ENCODE data around the gene MRPS30.

DNA sequence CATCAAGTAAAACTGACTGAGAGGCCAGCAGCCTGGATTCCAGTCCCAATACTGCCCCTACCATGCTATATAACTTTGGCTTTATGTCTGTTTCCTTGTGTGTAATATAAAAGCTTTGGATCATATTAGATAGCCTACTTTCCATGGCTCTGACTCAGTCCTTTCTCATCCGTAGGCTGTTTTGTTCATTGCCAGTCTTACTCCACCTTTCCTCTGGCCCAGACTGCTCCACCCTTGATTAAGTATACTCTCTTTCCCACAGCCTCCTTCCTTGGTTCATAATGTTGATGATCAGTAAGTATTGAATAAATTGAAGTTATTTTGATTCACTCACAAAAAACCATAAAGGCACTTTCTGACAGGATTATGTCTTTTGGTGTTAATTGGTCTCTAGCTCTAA lies 1.5 kb upstream of the MRPS30 start:
- TF ChIP-seq, protein P1, sequence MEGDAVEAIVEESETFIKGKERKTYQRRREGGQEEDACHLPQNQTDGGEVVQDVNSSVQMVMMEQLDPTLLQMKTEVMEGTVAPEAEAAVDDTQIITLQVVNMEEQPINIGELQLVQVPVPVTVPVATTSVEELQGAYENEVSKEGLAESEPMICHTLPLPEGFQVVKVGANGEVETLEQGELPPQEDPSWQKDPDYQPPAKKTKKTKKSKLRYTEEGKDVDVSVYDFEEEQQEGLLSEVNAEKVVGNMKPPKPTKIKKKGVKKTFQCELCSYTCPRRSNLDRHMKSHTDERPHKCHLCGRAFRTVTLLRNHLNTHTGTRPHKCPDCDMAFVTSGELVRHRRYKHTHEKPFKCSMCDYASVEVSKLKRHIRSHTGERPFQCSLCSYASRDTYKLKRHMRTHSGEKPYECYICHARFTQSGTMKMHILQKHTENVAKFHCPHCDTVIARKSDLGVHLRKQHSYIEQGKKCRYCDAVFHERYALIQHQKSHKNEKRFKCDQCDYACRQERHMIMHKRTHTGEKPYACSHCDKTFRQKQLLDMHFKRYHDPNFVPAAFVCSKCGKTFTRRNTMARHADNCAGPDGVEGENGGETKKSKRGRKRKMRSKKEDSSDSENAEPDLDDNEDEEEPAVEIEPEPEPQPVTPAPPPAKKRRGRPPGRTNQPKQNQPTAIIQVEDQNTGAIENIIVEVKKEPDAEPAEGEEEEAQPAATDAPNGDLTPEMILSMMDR (IDR thresholded peaks at IDR 0.05; ENCODE audit: poor library complexity, severe bottlenecking): no peak
- TF ChIP-seq POLR2AphosphoS5 (IDR thresholded peaks at IDR 0.05): no peak
- no peak for TF ChIP-seq TAF1 (IDR thresholded peaks at IDR 0.05; ENCODE audit: low read depth)
- TF ChIP-seq, protein P2, sequence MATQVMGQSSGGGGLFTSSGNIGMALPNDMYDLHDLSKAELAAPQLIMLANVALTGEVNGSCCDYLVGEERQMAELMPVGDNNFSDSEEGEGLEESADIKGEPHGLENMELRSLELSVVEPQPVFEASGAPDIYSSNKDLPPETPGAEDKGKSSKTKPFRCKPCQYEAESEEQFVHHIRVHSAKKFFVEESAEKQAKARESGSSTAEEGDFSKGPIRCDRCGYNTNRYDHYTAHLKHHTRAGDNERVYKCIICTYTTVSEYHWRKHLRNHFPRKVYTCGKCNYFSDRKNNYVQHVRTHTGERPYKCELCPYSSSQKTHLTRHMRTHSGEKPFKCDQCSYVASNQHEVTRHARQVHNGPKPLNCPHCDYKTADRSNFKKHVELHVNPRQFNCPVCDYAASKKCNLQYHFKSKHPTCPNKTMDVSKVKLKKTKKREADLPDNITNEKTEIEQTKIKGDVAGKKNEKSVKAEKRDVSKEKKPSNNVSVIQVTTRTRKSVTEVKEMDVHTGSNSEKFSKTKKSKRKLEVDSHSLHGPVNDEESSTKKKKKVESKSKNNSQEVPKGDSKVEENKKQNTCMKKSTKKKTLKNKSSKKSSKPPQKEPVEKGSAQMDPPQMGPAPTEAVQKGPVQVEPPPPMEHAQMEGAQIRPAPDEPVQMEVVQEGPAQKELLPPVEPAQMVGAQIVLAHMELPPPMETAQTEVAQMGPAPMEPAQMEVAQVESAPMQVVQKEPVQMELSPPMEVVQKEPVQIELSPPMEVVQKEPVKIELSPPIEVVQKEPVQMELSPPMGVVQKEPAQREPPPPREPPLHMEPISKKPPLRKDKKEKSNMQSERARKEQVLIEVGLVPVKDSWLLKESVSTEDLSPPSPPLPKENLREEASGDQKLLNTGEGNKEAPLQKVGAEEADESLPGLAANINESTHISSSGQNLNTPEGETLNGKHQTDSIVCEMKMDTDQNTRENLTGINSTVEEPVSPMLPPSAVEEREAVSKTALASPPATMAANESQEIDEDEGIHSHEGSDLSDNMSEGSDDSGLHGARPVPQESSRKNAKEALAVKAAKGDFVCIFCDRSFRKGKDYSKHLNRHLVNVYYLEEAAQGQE (IDR thresholded peaks at IDR 0.05; ENCODE audit: borderline replicate concordance): no peak
- TF ChIP-seq EP300 (conservative IDR thresholded peaks at IDR 0.05; ENCODE audit: poor library complexity, severe bottlenecking): no peak
